Measurements from ENCODE around the gene CORO2B. TPM values are rescaled to one million over a fixed set of nuclear protein-coding genes. Genes with fewer than 3 reads are reported as not detected.

CORO2B gene
- total and polyA plus RNA-seq, 9 of the 15 experiments (the other 6 are each of a cell fraction or from before 2014, with no cell fraction given), result not detected

GRCh38 chr15:68713874-68714273 is 135.1 kb downstream of the CORO2B start (continued):
- TF ChIP-seq ADNP (tag; IDR thresholded peaks at IDR 0.05), result no peak
- no peak for TF ChIP-seq RUNX1 (IDR thresholded peaks at IDR 0.05; ENCODE audit: low read depth)
- no peak for TF ChIP-seq FOXP4 (CRISPR knock-in tag; IDR thresholded peaks at IDR 0.05; ENCODE audit: borderline replicate concordance)

- in situ Hi-C loops (cut with MboI) (no loop called here), intact Hi-C loops (cut with micrococcal nuclease) (no loop called here)
- DNase-seq (ENCODE audit: extremely low read depth in 1 of 4, low spot score in 3 of 4) (no peak), FAIRE-seq (no peak), ATAC-seq (no peak)
- Histone ChIP-seq H4K20me1 (replicated peaks; ENCODE audit: control insufficient read depth, insufficient read depth, low read length) (peaks cover under 1% of the 10 kb centered on the region; the same call in 1 of the 2 replicates), H3K9me1 (ENCODE audit: control insufficient read depth, insufficient read depth, low read length) (no peaks in the 10 kb centered on the region), H3K27me3 (ENCODE audit: control insufficient read depth in 2 of 2, insufficient read depth in 2 of 2, low read length in 2 of 2) (peaks cover 13 to 81% of the 10 kb centered on the region in 2 experiments; a peak in 4 of 5 replicates), H3K4me3 (no peak overlapping the region), H3K9me3 (replicated peaks; ENCODE audit: control insufficient read depth, insufficient read depth, low read depth, low read length) (no peaks in the 10 kb centered on the region), H3K9ac (ENCODE audit: insufficient read depth in 1 of 2, low read depth in 2 of 2, low read length in 2 of 2) (no peak overlapping the region), H3K79me2 (ENCODE audit: control insufficient read depth, insufficient read depth, low read length) (no peaks in the 10 kb centered on the region), H3K36me3 (ENCODE audit: control insufficient read depth, insufficient read depth, low read length) (no peaks in the 10 kb centered on the region), H3K27ac (ENCODE audit: extremely low read depth, low read depth, low read length) (no peak overlapping the region), H3K4me2 (ENCODE audit: insufficient read depth, low read length) (no peak overlapping the region), H3K4me1 (replicated peaks in 1 of 2; ENCODE audit: control insufficient read depth in 2 of 2, insufficient read depth in 2 of 2, low read length in 2 of 2) (peaks cover 0 to 3% of the 10 kb centered on the region in 2 experiments; a peak in 1 of 5 replicates), H2AFZ (ENCODE audit: low read depth, low read length) (no peak overlapping the region)
- CTCF ChIA-PET (ENCODE audit: low intra/inter-chr PET ratio), result no interaction called here
- 0% methylated on average over 6 of the region's 8 CpGs for WGBS (ENCODE audit: insufficient coverage, low coverage, missing lambda C conversion rate)
- BruUV-seq (replicated peaks), result no TSS peak
- no peak for TF ChIP-seq RBM39 (optimal IDR thresholded peaks at IDR 0.05; ENCODE audit: low read depth, low read length)
- TF ChIP-seq ERF (CRISPR knock-in tag; IDR thresholded peaks at IDR 0.05), result no peak
- TF ChIP-seq CBX3 (IDR thresholded peaks at IDR 0.05; ENCODE audit: borderline replicate concordance in 1 of 2, low read length in 2 of 2), result no peak
- no peak for TF ChIP-seq KAT8 (IDR thresholded peaks at IDR 0.05; ENCODE audit: low read depth)
- TF ChIP-seq SUPT5H (IDR thresholded peaks at IDR 0.05), result no peak
- TF ChIP-seq DNMT1 (IDR thresholded peaks at IDR 0.05), result no peak
- no peak for TF ChIP-seq ZNF175 (CRISPR knock-in tag; IDR thresholded peaks at IDR 0.05; ENCODE audit: low read depth)
- TF ChIP-seq ZBTB26 (CRISPR knock-in tag; IDR thresholded peaks at IDR 0.05), result no peak
- TF ChIP-seq ESRRB (CRISPR knock-in tag; IDR thresholded peaks at IDR 0.05; ENCODE audit: borderline replicate concordance), result no peak
- no peak for TF ChIP-seq SIN3B (IDR thresholded peaks at IDR 0.05; ENCODE audit: low read depth)
- TF ChIP-seq GABPB2 (CRISPR knock-in tag; conservative IDR thresholded peaks at IDR 0.05), result no peak
- TF ChIP-seq SREBF1 (IDR thresholded peaks at IDR 0.05; ENCODE audit: borderline replicate concordance, low read depth, low read length), result no peak
- no peak for TF ChIP-seq HMBOX1 (IDR thresholded peaks at IDR 0.05)
- no peak for TF ChIP-seq CREM (IDR thresholded peaks at IDR 0.05; ENCODE audit: low read depth)
- no peak for TF ChIP-seq ELK1 (CRISPR knock-in tag; IDR thresholded peaks at IDR 0.05)
- TF ChIP-seq ZKSCAN3 (CRISPR knock-in tag; IDR thresholded peaks at IDR 0.05), result no peak
- POLR2A ChIA-PET, result interaction anchor here (0.7 kb wide), 1 partner anchor 10 kb away, joined by 3 read pairs; no protein-coding TSS in a partner anchor
Measured at GRCh38 chr15:68715111-68715510, 136.3 kb downstream of the CORO2B start.

Measured in K562 (cell line).